HG03064 (cell line): ENCODE results near the gene CCDC24.

Source experiments
- ATAC-seq: cut with Tn5 transposase; IDR thresholded peaks from one replicate; pipeline ENCODE4 v1.9.1; 2021; ENCODE audit warnings: low read depth; ENCODE audit not compliant: unreplicated experiment

CCDC24 gene

DNA sequence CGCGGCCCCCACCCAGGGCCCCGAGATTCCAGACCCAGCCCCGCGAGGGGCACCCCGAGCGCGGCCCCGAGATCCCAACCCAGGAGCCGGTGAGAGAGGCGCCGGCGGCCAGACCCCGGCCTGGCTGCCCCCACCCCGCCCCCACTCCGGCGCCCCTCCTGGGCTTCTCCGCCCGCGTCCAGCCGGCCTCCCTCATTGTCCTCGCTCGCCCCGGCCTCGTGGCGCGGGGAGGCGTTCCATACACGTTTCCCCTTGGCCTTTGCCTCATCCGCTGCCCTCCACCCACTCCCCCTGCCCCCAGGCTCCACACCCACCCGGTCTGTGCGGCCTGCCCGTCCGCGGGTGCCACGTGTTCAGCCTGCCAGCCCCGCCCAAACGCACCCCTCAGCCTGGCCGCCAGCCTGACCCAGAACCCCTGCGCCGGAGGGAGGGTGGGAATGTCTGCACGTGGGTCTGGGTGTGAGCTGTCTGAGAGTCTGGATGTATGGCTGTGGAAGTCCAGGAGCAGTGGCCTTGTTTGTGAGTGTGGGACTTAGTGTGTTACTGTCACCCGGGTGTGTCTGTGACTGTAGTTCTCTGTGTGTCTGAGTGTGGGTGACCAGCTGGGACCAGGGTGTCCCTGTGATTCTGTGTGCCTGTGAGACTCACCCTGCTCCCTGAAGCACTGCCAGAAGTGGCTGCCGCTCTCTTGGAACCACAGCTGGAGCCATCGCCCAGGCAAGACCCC, 11.7 kb upstream of the CCDC24 start:
- ATAC-seq = no peak

DNA sequence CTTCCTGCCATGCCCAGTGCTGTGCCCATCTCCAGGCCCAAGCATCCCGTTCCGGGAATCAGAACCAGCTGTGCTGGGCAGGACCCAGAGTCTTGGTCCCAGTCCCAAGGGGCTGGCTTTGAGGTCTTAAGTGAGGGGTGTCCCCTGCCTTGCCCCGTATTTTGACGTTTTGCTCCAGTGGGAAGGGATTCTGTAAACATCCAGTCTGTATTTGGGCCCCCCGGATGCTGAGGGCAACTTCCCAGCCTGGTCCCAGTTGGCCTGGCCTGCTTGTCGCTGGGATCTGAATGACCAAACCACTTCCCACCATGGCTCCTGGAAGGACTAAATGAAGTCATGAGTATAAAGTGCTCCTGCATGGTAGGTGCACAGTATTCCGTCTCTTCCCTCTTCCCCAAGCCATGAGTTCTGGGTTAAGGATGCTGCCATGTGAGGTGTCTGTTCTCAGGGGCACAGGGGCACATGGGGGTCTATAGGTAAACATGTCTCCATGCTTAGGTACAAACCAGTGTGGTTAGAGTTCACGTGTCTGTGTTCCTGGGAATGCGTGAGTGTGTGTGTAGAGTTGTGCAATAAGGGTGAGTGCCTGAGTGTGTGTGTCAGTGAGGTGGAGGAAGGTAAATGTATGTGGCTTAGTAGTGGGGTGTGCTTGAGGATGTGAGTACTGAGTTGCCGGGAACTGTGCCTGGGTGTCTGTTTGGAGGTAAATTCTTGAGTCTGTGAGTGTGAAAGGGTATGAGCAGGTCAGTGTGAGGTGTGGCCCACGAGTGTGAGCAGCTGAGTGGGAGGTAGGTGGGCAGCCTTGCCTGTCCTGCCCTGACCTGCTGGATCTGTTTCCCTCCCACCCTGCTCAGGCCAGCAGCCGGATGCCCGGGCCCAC, 10.9 kb upstream of the CCDC24 start:
- no peak for ATAC-seq

DNA sequence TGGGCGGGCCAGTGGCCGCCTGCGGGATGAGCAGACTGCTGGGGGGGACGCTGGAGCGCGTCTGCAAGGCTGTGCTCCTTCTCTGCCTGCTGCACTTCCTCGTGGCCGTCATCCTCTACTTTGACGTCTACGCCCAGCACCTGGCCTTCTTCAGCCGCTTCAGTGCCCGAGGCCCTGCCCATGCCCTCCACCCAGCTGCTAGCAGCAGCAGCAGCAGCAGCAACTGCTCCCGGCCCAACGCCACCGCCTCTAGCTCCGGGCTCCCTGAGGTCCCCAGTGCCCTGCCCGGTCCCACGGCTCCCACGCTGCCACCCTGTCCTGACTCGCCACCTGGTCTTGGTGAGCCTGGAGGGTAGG, 10.3 kb upstream of the CCDC24 start:
- no peak for ATAC-seq

DNA sequence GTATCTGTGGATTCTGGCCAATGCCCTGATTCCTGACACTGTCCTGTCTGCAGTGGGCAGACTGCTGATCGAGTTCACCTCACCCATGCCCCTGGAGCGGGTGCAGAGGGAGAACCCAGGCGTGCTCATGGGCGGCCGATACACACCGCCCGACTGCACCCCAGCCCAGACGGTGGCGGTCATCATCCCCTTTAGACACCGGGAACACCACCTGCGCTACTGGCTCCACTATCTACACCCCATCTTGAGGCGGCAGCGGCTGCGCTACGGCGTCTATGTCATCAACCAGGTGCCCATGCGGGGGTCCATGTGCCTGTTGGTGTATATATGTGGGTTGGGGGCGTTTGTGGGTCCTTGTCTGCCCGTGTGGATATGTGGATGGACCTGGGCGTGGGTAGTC, 9.8 kb upstream of the CCDC24 start:
- no peak for ATAC-seq

DNA sequence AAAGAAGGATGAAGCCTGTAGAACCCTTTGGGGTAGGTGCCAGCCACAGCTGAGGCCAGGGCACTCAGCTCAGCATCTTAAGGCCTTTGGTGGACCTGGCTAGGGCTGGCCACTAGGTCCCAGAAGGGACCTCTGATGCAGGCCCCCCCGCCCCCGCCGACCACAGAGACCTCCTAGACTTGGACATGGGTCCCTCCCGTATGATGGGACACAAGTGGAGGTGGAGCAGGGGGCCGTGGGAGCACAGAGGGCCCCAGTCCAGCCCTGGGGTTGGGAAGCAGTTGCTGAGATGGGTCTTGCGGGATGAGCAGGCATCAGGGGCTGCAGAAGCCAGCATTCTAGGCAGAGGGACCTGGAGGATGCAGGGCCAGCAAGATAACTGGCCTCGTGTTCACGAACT, 9.2 kb upstream of the CCDC24 start:
- no peak for ATAC-seq

DNA sequence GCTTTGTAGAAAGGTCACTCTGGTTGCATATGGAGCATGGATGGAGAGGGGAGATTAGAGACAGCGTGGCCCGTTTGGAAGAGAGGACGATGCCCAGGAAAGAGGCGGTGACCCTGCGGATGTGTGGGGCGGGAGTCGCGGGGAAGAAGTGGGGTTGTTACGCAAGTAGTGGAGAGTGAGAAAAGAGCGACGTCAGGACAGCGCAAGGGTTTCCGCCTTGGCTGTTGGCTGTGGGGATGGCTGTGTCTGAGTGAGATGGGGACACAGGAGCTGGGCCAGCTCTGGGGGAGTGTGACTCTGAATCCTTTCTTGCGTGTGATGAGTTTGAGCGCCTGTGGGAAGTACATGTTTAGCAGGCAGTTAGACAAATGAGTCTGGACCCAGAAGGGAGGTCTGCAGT, 8.6 kb upstream of the CCDC24 start:
- no peak for ATAC-seq

DNA sequence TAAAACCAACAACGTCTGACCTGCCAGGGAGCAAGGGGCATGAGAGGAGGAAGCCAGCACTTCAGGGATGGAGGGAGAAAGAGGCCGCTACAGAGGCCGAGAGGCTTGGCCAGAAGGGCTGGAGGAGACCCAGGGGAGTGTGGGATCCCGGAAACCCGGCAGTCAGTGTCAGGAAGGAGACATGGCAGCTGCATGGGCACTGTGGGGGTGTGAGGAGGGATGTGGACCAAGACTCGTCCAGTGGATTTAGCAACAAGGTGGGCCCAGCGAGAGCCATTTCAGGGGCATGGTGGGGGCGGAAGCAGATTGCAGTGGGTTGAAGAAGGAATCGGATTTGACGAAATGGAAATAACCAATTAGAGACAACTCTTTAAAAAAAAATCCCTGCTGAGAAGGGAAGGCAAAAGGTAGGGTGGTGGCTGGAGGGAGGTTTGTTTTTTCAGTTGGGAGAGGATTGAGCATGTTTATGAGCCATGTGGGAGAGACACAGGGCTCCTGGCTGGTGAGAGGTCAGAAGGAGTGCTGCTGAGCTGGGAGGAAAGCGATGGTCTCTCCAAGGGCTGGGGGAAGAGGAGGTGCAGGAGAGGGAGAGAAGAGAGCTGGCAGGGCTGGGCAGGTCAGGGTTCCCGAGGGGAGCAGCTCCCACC, 8.0 kb upstream of the CCDC24 start:
- ATAC-seq = no peak

DNA sequence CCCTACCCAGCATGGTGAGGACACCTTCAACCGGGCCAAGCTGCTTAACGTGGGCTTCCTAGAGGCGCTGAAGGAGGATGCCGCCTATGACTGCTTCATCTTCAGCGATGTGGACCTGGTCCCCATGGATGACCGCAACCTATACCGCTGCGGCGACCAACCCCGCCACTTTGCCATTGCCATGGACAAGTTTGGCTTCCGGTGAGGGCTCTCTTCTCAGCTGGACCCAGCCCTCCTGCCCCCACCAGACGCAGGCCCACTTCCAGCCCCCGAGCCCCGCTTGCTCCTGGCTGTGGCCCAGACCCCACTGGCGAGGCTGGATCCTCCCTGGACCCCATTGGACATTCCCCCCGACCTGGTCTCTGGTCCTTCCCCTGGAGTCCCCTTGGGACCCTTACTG, 6.5 kb upstream of the CCDC24 start:
- no peak for ATAC-seq

DNA sequence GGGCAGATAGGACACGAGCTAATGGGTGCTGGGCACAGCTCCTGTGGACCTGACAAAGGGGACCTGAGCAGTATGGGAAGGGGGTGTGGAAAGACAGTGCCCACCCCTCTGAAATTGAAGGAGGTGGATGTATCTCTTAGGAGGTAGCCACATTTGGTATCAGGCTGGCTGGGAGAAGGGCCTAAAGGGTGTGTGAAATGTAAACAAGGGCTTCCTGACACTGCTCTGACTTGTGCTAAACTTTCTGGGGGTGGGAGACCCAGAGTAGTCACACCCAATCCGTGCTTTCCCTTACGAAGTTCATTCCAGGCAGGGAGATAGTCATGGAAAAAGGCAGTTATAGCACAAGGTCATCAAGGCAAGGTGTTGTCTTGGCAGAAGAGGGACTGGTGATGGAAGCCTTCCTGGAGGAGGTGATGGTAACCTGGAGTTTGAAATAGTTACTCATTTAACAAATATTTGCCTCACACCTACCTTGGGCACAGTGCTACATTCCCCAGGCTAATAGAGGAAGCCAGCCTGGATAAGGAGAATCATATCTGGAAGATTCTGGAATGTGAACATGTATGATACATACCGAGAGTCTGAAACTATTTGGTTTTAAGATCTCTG, 5.3 kb upstream of the CCDC24 start:
- ATAC-seq = no peak

DNA sequence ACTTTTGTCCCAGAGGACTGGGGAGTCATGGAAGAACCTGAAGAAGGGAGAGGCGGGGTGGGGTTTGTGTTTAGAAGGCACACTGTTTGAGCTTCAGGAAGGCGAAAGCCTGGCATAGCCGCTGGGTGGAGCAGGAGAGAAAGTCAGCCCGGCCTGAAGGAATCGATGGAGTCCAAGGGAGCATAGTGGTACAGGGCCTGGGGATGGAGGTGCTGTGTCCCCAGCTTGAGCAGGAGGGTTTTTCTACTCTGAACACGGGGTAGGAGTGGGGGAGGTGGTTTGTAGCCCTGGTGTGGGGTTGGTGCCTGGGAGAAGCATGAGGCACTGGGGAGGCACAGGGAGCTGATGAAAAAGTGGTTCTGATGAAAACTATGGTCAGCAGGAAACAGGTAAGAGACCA, 4.7 kb upstream of the CCDC24 start:
- ATAC-seq = no peak

DNA sequence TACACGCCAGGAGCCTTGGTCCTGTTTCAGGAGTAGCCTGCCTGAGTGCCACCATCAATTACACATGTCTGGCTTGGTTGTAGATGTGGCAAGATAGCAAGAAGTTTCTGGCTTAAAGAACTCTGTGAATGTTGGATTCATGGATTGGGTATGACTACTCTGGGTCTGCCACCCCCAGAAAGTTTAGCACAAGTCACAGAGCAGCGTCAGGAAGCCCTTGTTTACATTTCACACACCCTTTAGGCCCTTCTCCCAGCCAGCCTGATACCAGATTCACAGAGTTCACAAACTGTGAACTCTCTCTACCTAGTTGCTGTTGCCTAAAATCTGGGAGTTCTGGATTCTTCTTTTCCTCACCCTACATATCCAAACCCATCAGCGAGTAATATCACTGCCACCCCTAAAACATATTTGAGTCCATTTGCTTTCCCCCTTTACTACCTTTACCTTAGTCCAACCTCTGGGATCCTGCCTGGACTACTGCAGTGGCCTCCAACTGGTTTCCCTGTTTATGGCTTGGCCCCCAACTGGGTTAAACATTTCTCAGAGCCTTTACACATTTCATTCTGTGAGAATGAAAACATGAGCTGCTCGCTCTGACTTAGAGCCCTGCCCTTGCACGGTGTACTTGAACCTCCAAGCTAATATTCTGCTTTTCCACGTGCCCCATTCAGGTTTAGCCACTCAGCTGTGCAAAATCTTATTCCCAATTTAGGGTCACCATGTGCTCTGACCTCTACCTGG, 4.1 kb upstream of the CCDC24 start:
- no peak for ATAC-seq

DNA sequence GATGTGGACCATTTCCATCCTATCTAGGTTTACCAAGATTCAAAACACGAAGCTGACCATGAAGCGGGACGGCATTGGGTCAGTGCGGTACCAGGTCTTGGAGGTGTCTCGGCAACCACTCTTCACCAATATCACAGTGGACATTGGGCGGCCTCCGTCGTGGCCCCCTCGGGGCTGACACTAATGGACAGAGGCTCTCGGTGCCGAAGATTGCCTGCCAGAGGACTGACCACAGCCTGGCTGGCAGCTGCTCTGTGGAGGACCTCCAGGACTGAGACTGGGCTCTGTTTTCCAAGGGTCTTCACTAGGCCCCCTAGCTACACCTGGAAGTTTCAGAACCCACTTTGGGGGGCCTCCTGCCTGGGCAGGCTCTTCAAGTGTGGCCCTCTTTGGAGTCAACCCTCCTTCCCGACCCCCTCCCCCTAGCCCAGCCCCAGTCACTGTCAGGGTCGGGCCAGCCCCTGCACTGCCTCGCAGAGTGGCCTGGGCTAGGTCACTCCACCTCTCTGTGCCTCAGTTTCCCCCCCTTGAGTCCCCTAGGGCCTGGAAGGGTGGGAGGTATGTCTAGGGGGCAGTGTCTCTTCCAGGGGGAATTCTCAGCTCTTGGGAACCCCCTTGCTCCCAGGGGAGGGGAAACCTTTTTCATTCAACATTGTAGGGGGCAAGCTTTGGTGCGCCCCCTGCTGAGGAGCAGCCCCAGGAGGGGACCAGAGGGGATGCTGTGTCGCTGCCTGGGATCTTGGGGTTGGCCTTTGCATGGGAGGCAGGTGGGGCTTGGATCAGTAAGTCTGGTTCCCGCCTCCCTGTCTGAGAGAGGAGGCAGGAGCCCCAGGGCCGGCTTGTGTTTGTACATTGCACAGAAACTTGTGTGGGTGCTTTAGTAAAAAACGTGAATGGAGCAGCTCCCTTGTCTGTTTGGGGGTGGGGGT, 864 bp upstream of the CCDC24 start:
- ATAC-seq = no peak

DNA sequence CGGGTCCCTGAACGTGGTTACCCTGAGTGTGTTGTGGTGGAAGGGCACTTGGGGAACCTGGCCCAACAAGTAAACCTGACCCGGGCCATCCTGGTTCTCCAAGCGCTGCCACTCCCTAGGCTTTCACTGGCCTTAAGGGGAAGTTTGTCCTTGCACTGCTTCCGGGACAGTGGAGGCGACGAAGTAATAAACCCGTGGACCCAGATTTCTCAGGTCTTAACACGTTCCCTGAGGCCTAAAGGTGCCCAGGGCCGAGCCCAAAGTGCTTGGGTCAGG, 261 bp upstream of the CCDC24 start:
- no peak for ATAC-seq

DNA sequence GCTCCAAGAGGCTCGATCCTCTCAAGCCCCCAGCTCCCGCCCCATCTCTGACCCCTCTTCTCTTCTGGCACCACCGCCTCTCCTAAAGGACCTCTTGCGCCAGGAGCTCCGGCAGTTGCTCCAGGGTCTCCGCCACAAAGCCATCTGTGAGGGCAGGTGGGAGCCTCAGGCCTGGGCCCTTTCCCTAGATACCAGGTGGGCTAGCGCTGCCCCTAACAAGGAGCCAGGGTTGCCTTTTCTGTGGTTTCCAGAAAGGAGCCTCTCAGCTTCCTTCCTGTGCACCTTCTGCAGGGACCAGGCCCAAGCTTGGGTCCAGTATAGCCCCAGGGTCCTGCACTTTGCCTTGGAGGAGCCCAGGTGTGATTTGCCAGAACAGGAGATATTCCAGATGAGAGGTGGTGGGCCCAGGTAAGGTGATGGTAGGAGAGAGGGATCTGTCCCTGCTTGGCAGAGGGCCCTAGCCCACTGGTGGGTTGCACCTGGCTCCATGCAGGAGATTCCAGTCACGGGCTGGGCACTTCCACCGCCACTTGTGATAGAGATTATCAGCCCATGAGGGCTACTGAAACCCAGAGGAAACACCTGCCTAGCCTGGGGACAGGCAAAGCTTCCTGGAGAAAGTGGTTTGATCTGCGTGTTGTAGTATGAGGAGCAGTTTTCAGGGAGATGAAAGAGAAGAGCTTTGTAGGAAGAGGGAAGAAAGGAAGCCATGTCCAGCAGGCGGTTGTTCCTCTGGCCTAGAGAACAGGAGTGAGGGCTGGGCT, 1.0 kb downstream of the CCDC24 start:
- no peak for ATAC-seq

DNA sequence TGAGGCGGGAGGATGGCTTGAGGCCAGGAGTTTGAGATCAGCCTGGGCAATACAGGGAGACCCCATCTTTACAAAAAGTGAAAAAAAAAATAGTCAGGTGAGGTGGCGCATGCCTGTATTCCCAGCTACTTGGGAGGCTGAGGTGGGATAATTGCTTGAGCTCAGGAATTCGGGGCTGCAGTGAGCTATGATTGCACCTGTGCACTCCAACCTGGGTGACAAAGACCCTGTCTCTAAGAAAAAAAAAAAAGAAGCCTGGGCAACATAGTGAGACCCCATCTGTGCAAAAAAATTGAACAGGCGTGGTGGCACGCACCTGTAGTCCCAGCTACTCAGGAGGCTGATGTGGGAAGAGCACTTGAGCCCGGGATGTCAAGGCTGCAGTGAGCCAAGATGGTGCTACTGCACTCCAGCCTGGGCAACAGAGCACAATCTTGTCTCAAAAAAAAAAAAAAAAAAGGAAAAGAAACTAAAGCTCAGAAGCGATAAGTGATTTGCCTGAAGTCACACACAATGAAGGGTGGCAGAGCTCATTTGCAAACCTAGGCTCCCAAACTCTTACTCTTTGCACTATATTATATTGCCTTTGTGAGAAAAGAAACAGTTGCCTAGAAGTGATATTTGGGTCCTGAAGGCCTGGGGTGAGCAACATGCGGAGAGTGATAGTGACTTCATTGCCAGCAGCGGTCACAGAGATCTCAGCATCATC, 2.0 kb downstream of the CCDC24 start:
- no peak for ATAC-seq

DNA sequence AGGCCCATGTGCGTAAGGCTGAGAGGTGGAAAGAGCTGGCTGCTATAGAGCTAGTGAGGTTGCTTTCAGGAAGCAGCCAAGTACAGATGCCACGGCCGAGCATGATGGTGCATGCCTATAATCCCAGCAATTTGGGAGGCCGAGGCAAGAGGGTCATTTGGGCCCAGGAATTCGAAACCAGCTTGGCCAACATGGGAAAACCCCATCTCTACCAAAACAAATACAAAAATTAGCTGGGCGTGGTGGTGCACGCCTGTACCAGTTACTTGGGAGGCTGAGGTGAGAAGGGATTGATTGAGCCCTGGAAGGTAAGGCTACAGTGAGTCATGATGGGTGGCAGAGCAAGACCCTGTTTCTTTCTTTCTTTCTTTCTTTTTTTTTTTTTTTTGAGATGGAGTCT, 2.7 kb downstream of the CCDC24 start:
- no peak for ATAC-seq

DNA sequence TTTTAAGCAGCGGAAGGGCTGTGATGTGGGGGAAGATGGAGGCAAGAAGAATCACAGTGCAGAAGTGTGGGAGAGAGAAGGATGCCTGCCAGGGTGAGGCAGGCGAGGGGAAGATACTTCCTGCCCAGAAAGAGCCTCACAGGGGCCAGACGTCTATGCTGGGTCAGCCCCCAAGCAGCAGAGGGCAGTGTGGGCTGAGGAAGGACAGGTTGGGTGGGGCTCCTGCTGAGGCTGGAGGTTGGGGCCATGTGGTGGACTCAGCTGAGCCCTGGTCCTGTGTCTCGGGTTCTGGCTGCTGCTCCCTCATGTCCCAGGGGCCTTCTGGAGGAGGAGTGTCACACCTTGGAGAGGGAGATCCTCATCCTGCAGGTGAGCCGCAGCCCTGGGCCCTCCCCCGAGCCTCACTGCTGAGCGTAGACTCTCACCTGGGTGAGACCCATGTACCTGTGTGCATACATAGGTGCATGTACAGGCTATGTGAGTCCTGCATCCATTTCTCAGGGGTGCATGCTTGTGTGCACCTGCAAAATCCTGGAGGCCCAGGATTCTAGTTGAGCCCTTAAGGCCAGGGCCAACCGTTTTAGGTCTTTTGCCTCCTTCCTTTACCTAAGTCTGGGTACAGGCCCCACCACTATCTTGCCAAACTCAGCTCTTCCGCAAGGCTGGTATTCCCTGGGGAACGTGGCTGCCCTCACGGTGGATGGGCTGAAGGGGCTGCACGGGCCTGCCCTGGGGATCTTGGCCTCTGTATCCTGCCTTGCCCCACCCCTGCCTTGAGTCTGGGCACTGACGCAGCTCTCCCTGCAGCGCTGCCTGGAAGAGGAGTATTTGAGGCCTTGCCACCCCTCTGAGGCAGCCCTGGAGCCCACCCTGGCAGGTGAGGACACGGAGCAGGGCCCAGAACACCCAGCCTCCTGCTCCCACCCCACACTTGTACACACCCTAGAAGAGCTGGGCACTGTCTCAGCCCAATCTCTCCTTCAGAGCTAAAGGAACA, 3.7 kb downstream of the CCDC24 start:
- ATAC-seq = no peak
